Keratinocyte (primary cell): ENCODE data around the gene IBSP. TPM values are rescaled to one million over a fixed set of nuclear protein-coding genes. Genes with fewer than 3 reads are reported as not detected.
A peak's percentile ranks its signal among the peaks of the same experiment; 100 is the strongest.

Experiments
- DNase-seq: peaks from one replicate; pipeline ENCODE4 v3.0.0-alpha.2; 2011; ENCODE audit warnings: low read depth, missing footprints, low spot score
- FAIRE-seq: peaks from 2 replicates; lab custom pipeline; 2011; peaks lifted over from hg19 to GRCh38; lab: Jason Lieb, UNC
- H2AFZ ChIP-seq: 2 replicates; pipeline ENCODE4 v1.6.0; 2012; ENCODE audit warnings: low read length, control low read depth, inconsistent platforms; ENCODE audit not compliant: control insufficient read depth
- H3K27ac ChIP-seq: 2 replicates; pipeline ENCODE4 v1.5.1; 2011; ENCODE audit warnings: low read length; ENCODE audit not compliant: control insufficient read depth, insufficient read depth
- H3K27me3 ChIP-seq: 3 replicates; pipeline ENCODE4 v1.6.0; 2011; ENCODE audit warnings: low read length; ENCODE audit not compliant: control insufficient read depth, insufficient read depth; ENCODE audit errors: extremely low read depth
- H3K36me3 ChIP-seq, 2 experiments: 2 replicates in 1 of 2; 3 replicates in 1 of 2; pipeline ENCODE4 v1.5.1; 2011; ENCODE audit warnings: low read length in 2 of 2, mild to moderate bottlenecking in 1 of 2; ENCODE audit not compliant: control insufficient read depth in 2 of 2, insufficient read depth in 2 of 2; ENCODE audit errors: extremely low read depth in 1 of 2
- H3K4me1 ChIP-seq: 3 replicates; pipeline ENCODE4 v1.5.1; 2011; ENCODE audit warnings: low read length; ENCODE audit not compliant: control insufficient read depth, insufficient read depth; ENCODE audit errors: extremely low read depth
- H3K4me2 ChIP-seq: 3 replicates; pipeline ENCODE4 v1.6.0; 2011; ENCODE audit warnings: low read depth, low read length; ENCODE audit not compliant: control insufficient read depth, insufficient read depth; ENCODE audit errors: extremely low read depth
- H3K4me3 ChIP-seq, 3 experiments: fragments of 200-600 bp in 1 of 3; sonication (generic) in 1 of 3; 2 replicates in 2 of 3; 3 replicates in 1 of 3; pipeline ENCODE4 v1.5.1; 2011 to 2016; ENCODE audit warnings: low read length in 3 of 3, mild to moderate bottlenecking in 3 of 3, control low read depth in 2 of 3, inconsistent platforms in 1 of 3, low read depth in 1 of 3, mixed read lengths in 1 of 3, mixed run types in 1 of 3, moderate library complexity in 1 of 3; ENCODE audit not compliant: control insufficient read depth in 2 of 3, insufficient read depth in 2 of 3; ENCODE audit errors: extremely low read depth in 1 of 3
- H3K79me2 ChIP-seq: 2 replicates; pipeline ENCODE4 v1.6.0; 2012; ENCODE audit warnings: low read length; ENCODE audit not compliant: control insufficient read depth, insufficient read depth
- H3K9ac ChIP-seq: 3 replicates; pipeline ENCODE4 v1.6.0; 2011; ENCODE audit warnings: low read length; ENCODE audit not compliant: control insufficient read depth, insufficient read depth; ENCODE audit errors: extremely low read depth
- H3K9me1 ChIP-seq: 3 replicates; pipeline ENCODE4 v1.6.0; 2011; ENCODE audit warnings: low read length; ENCODE audit not compliant: control insufficient read depth, insufficient read depth; ENCODE audit errors: extremely low read depth
- H3K9me3 ChIP-seq: 2 replicates; pipeline ENCODE4 v1.5.1; 2012; ENCODE audit warnings: low read depth, low read length; ENCODE audit not compliant: control insufficient read depth
- H4K20me1 ChIP-seq: 3 replicates; pipeline ENCODE4 v1.6.0; 2011; ENCODE audit warnings: low read length; ENCODE audit not compliant: control insufficient read depth, insufficient read depth; ENCODE audit errors: extremely low read depth
- CTCF ChIP-seq, 3 experiments: IDR thresholded peaks in 1 of 3; conservative IDR thresholded peaks in 1 of 3; optimal IDR thresholded peaks in 1 of 3; 2 replicates in 2 of 3; 3 replicates in 1 of 3; pipeline versions ENCODE3 to v1.5.1; 2011; ENCODE audit warnings: low read length in 3 of 3, mild to moderate bottlenecking in 3 of 3, moderate library complexity in 2 of 3, control low read depth in 1 of 3, inconsistent platforms in 1 of 3; ENCODE audit not compliant: insufficient read depth in 2 of 3; ENCODE audit errors: extremely low read depth in 1 of 3
- EZH2 ChIP-seq: IDR thresholded peaks from one replicate; pipeline ENCODE4 v1.6.1; 2012; ENCODE audit warnings: inconsistent platforms, mild to moderate bottlenecking, low read length, moderate library complexity
- dilution Hi-C: fragments of 300-500 bp; cut with MboI; formaldehyde crosslinking; loops from one replicate; pipeline ENCODE4 v1.7.0; 2020; ENCODE audit warnings: low sequenced_read_pairs; ENCODE audit not compliant: extremely low pct_ligation_motif_present
- polyA plus RNA-seq, 5 experiments: library from polyadenylated mRNA; depleted of rRNA in 3 of 5; stranded (reverse) in 3 of 5; stranded (forward) in 1 of 5; unstranded in 1 of 5; fragments of >200 nt; gene quantifications; 1 replicate in 1 of 5; 2 replicates in 3 of 5; 3 replicates in 1 of 5; pipeline versions ENCODE4 v1.2.1 to v1.2.3, GENCODE V29; 2011 to 2012; ENCODE audit warnings: missing spikeins in 2 of 5, low read depth in 1 of 5, low replicate concordance in 1 of 5

Gene IBSP
- polyA plus RNA-seq, 1 donor (not counting 4 experiments of a cell fraction or from before 2014, with no cell fraction given): not detected

GRCh38 chr4:87851953-87852352, 52.6 kb downstream of the IBSP start:
- H3K4me2 ChIP-seq: no peak overlapping the region
- no peaks in the 10 kb centered on the region for H3K79me2 ChIP-seq
- H3K27ac ChIP-seq: no peak overlapping the region
- peaks cover under 1% of the 10 kb centered on the region for H3K27me3 ChIP-seq
- no peaks in the 10 kb centered on the region for H3K9me1 ChIP-seq
- FAIRE-seq (no peak), DNase-seq (no peak)
- H3K36me3 ChIP-seq: no peaks in the 10 kb centered on the region
- H2AFZ ChIP-seq: no peak overlapping the region
- dilution Hi-C loops: loop anchor here (25.0 kb wide), 2 partner anchors 110 to 360 kb away; no protein-coding TSS in a partner anchor
- H3K4me1 ChIP-seq: peaks cover 3% of the 10 kb centered on the region
- H3K9ac ChIP-seq: no peak overlapping the region
- TF ChIP-seq CTCF (optimal IDR thresholded peaks at IDR 0.05 in 1 of 3, IDR thresholded peaks at IDR 0.05 in 1 of 3, conservative IDR thresholded peaks at IDR 0.05 in 1 of 3; ENCODE audit: extremely low read depth in 1 of 3, insufficient read depth in 2 of 3, low read length in 3 of 3): no peak
- TF ChIP-seq EZH2: no peak
- H3K4me3 ChIP-seq: no peak overlapping the region
- H3K9me3 ChIP-seq: no peaks in the 10 kb centered on the region
- H4K20me1 ChIP-seq: no peaks in the 10 kb centered on the region

GRCh38 chr4:87853108-87853507, 53.8 kb downstream of the IBSP start:
- DNase-seq: no peak
- TF ChIP-seq CTCF (optimal IDR thresholded peaks at IDR 0.05 in 1 of 3, IDR thresholded peaks at IDR 0.05 in 1 of 3, conservative IDR thresholded peaks at IDR 0.05 in 1 of 3; ENCODE audit: extremely low read depth in 1 of 3, insufficient read depth in 2 of 3, low read length in 3 of 3) (peak in 2 of 3 experiments; percentile 26 to 38), EZH2 (no peak)
- no peaks in the 10 kb centered on the region for H3K9me1 ChIP-seq
- H3K4me3 ChIP-seq: no peak overlapping the region
- dilution Hi-C loops: loop anchor here (25.0 kb wide), 2 partner anchors 109 to 359 kb away; no protein-coding TSS in a partner anchor
- H2AFZ ChIP-seq: no peak overlapping the region
- H3K27ac ChIP-seq: no peak overlapping the region
- no peaks in the 10 kb centered on the region for H4K20me1 ChIP-seq
- no peaks in the 10 kb centered on the region for H3K9me3 ChIP-seq
- no peak overlapping the region for H3K9ac ChIP-seq
- H3K4me1 ChIP-seq: peaks cover 3% of the 10 kb centered on the region
- no peaks in the 10 kb centered on the region for H3K79me2 ChIP-seq
- FAIRE-seq: no peak
- H3K36me3 ChIP-seq: no peaks in the 10 kb centered on the region
- H3K27me3 ChIP-seq: no peaks in the 10 kb centered on the region
- no peak overlapping the region for H3K4me2 ChIP-seq
